HG03520 (cell line): ENCODE results near the gene SLC9A8.

Experiments used
- ATAC-seq: cut with Tn5 transposase; IDR thresholded peaks from one replicate; pipeline ENCODE4 v1.9.1; 2021; ENCODE audit warnings: mild to moderate bottlenecking, moderate library complexity; ENCODE audit not compliant: unreplicated experiment

Gene SLC9A8

DNA sequence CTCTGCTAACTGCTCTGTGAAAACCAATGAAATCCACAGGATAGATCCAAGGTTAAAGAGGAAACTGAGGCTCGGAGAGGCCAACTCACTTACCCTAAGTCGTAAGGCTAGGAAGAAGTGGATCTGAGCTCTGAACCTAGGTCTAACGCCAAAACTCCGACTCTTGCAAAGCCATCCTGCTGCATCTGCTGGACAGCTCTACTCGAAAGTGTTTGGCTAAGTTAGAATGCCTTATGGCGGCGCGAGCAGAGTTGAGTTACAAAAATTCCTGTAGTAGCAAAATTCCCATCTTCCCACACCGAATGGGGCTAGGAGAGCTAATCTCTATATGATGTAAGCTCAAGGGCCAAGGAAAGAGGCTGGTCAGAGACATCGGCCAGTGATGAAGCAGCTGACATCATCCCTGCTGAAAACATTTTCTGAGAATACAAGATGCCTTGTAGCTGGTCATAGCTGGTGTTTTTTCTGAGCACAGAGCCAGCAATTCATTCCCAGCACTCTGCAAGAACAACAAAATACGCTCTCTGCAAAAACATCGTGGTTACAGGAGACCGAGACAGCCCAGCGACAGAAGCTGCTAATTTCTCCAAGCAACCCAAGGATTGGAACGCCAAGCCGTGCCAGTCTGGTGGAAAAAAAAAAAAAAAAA lies 100.9 kb downstream of the SLC9A8 start:
- no peak for ATAC-seq

DNA sequence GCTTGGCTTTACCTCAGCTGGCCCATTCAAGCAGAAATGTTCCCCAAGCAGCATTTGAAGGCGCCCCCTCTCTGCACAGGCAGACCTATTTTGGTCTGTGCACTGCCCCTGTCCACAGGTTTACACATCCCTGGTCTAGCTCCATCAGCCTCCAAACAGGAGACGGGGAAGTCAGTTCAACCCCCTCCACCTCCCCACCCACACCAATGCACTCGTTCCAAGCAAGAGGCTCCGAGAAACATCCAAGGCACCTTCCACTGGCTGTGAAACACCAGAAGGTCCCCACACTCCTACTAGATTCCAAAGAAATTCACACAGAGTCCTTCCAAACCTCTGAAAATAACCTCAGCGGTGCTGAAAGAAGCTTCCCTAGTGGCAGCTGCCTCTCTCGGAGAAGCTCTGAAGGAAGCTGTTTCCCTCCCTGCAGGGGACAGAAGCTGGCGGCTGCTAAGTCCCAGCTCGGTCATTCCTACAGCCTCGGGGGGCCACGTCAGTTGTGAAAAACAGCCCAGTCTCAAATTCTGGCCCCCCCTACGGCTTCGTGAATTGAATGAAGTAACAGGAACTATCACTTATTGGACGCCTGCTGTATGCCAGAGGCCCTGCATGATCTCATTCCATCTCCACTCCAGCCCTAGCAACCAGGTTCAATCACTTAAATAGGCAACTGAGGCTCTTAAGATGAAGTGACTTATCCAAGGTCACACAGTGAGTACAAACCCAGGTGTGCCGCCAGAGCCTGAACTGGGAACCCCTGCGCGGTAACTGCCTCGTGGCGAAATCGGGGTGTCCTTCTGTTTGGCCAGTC lies 101.9 kb downstream of the SLC9A8 start:
- ATAC-seq: peak; percentile 4

DNA sequence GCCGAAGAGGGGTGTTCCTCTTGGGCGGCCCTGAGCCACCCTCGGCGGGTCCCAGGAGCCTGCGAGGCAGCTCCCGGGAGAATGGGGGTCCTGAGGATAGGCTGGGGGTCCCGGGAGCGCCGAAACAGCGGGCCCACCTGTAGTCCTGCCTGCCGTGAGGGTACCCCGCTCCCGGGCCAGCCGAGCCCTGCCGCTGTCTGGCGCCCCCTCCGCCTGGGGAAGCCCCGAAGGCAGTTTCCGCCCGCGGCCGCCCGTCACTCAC lies 102.4 kb downstream of the SLC9A8 start:
- no peak for ATAC-seq

DNA sequence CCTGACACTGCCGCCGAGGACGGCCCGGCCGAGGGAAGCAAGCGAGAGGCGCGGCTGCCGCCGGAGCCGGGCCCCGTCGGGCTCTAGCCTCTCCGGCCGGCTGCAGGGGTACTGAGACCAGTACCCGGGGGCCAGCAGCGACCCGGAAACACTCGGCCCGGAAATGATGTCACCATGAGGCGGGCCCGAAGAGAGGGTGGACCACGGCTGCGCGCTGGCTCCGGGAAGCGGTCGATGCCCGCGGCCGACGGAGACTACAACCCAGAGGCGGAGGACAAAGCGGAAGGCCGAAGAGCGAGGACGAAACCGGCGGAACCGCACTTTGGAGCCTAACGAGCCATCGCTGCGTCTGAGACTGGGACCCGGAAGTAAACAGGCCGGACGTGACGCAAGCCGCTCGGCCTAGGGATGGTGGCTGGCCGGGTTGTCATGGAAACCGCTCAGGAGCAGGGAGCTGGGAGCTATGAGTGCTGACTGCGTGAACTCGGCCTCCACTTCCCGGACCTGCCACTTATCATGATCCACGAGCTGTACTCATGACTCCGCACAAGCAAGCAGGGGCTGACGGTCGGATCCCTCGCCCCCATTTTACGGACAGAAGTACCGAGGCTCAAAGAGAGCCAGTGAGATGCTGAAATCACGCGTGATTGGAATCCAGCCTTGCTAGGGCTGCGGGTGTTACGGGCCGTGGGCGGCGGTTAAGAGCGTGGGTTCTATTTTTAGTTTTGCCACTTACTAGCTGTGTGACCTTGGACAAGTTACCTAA lies 102.9 kb downstream of the SLC9A8 start, which contains the start of gene SPATA2:
Gene SPATA2, minus strand, starts transcription at position 150 of the 766 bp plus-strand sequence. CDS start 7,039 bp downstream, outside the sequence.
- peak; percentile 69 for ATAC-seq

DNA sequence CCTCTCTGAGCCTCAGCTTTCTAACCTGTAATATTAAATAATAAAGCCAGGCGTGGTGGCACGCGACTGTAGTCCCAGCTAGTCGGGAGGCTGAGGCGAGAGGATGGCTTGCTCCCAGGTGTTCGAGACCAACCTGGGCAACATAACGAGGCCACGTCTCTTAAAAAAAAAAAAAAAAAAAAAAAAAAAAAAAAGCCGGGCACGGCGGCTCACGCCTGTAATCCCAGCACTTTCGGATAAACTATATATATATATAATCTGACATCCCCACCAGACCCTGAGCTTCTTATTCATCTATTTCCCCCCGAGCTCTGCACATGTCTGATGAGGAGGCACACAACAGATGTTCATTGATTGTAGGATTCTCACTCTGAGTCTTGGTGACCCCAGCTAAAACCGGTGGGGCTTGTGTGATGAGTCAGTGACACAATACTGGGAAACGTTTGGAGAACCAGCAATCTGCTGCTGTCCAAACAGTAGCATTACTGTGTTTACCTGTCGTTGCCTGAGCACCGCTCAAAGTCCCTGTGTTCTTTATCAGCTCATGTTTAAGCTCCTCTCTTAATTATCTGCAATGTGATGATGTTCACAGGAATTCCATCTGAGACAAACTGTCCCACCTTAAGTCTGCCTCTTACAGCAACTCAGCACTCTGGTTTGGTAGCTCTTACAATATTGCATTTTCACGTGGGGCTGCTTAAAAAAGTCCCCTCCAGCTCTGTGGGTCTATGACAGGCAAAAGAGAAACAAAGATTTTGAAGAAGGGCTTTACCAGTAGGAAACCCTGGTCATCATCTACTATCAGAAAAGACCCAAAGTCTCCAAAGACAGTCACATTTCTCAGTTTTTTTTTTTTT lies 103.7 kb downstream of the SLC9A8 start:
- no peak for ATAC-seq

DNA sequence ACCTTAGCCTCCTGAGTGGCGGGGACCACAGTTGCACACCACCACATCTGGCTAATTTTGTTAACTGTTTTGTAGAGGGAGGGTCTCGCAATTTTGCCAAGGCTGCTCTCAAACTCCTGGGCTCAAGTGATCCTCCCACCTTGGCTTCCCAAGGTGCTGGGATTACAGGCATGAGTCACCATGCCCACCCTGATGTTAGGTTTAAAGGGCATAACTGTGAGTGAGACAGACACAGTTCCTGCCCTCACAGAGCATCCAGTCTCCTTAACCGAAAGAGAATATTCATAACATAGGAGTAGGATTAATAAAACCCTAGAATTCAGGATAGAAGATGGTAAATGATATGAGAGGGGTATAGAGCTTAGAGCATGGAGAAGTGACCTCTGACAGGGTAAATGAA lies 105.8 kb downstream of the SLC9A8 start:
- no peak for ATAC-seq

DNA sequence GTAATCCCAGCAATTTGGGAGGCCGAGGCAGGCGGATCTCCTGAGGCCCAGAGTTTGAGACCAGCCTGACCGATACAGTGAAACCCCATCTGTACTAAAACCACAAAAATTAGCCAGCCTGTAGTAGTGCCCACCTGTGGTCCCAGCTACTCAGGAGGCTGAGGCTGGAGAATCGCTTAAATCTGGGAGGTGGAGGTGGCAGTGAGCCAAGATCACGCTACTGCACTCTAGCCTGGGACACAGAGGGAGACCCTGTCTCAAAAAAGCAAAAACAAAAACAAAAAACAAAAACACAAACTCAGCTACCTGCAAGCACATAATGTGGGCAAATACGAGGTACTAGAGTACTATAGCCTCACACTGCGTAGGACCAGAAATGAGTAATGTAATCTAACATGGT lies 106.4 kb downstream of the SLC9A8 start:
- no peak for ATAC-seq

DNA sequence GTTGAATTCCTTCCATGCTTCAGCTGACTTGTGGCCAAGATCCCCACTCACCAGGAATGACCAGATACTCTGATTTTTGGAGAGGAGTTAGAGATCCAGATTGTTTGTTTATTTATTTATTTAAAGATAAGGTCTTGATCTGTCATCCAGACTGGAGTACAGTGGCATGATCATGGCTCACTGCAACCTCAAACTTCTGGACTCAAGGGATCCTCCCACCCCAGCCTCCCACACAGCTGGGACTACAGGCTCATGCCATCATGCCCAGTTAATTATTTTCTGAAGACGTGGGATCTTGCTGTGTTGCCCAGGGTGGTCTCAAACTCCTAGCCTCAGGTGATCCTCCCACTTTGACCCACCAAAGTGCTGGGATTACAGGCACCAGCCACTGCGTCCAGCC lies 106.8 kb downstream of the SLC9A8 start:
- no peak for ATAC-seq

DNA sequence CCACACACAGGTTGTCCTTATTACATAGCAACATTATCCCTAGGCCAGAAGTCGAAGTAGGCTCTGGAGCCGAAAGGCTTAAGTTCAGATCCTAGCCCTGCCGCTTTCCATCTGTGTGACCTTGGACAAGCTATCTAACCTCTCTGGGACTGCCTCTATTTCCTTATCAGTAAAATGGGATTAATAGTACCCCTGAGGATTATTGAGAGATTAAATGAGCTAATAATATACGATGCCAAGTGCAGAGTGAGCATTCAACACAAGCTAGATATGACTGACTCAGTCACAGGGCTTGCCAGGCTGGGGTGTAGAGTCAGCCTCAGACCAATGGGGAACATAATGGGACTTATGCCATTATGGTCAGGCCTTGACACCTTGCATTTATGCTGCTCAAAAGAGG lies 111.6 kb downstream of the SLC9A8 start:
- ATAC-seq: no peak

DNA sequence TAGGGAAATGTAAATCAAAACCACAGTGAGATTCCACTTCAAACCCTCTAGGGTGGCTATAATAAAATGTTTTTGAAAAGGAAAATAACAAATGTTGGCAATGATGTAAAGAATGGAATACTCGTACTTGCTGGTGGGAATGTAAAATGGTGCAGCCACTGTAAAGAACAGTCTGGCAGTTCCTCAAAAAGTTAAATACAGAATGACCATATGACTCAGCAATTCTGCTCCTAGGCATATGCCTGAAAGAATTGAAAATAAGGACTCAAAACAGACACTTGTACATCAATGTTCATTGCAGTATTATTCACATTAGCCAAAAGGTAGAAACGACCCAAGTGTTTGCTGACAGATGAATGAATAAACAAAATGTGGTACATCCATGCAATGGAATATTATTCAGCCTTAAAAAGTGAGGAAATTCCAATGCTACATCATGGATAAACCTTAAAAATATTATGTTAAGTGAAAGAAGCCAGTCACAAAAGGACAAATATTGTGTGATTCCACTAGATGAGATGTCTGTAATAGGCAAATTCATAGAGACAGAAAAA lies 113.3 kb downstream of the SLC9A8 start:
- ATAC-seq: no peak

DNA sequence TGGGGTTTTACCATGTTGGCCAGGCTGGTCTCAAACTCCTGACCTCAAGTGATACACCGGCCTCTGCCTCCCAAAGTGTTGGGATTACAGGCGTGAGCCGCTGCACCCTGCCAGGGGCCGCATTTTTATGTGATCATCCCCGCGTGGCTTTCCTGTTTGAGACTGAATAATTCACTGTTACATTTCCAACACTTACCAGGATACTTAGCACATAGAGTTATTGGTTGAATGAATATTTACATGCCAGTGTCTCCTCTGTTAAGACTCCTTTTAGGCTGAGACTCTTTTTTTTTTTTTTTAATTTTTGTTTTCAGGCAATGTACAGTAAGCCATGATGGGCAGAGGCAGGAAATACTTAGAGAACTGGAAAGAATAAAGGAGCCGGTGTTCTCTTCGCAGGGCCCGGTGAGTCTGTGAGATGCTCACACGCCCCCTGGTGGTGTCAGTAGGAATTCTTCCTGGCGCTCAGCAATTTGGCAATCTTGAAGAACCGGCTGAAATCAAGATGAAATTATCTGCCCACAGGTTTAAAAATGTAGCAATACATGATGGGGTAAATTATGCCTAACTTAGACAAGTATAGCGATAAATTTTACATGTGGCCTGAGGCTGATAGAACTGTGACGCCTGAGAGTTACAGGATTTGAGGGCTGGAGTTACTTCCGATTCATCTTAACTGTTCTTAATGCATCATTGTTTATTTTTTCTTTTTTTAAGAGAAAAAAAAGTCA lies 115.9 kb downstream of the SLC9A8 start:
- no peak for ATAC-seq

DNA sequence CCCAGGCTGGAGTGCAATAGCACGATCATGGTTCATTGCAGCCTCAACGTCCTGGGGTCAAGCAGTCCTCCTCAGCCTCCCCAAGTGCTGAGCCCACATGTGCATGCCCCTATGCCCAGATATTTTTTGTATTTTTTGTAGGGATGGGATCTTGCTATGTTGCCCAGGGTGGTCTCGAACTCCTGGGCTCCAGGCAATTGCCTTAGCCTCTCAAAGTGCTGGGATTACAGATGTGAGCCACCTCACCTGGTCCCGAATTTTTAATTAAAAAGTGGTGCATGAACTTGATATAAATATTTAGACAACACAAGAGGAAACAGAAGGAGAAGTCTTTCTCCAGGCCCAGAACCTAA lies 116.5 kb downstream of the SLC9A8 start:
- no peak for ATAC-seq

DNA sequence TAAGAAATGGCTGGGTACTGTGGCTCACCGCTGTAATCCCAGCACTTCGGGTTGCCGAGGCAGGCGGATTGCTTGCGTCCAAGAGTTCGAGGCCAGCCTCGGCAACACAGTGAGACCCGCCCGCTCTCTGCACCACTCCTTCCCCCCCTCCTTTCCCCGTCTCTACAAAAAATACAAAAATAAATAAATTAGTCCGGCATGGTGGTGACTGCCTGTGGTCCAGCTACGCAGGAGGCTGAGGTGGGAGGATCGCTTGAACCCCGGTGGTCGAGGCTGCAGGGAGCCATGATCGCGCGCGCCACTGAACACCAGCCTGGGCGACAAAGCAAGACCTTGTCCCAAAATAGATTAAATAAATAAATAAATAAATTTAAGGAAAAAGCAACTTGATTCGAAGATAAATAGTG lies 123.1 kb downstream of the SLC9A8 start:
- ATAC-seq: no peak

DNA sequence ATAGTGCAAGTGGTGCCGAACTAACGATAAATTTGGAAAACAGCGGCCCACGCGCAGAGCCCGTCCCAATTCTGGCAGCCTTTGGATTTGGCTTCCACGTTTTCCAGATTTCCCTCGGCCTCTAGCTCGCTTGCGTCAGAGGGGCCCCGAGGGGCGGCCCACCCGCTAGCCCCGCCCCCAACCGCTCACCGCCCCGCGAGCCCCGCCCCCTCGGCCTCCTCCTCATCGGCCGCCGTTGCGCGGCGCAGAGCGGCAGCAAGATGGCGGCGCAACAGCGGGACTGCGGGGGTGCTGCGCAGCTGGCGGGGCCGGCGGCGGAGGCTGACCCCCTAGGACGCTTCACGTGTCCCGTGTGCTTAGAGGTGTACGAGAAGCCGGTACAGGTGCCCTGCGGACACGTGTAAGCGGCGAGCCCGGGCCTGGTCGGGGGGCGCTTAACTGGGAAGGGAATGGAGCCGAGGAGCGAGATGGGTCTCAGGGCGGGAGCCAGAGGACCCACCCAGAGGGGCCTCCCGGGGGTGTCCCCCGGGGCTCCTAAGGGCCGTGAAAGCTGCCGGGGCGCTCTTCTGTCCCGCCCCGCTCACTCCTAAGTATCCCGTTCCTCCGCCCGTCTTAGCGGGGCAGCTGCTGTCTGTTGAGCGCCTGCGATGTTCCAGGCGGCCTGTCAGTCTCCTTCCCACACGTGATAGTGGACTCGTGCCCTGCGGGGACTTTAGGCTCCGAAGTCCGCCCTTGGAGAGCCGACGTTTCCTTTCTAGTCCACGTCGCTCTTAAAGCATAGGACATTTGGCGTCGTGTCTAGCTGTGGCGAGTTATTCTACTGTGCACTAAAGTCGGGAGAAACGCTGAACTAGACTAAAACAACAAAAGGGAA lies 123.8 kb downstream of the SLC9A8 start, which contains the start of gene RNF114:
Gene RNF114, plus strand, starts transcription at position 245 of the 874 bp plus-strand sequence. Its CDS starts 16 bp downstream, at position 261.
- ATAC-seq: no peak

DNA sequence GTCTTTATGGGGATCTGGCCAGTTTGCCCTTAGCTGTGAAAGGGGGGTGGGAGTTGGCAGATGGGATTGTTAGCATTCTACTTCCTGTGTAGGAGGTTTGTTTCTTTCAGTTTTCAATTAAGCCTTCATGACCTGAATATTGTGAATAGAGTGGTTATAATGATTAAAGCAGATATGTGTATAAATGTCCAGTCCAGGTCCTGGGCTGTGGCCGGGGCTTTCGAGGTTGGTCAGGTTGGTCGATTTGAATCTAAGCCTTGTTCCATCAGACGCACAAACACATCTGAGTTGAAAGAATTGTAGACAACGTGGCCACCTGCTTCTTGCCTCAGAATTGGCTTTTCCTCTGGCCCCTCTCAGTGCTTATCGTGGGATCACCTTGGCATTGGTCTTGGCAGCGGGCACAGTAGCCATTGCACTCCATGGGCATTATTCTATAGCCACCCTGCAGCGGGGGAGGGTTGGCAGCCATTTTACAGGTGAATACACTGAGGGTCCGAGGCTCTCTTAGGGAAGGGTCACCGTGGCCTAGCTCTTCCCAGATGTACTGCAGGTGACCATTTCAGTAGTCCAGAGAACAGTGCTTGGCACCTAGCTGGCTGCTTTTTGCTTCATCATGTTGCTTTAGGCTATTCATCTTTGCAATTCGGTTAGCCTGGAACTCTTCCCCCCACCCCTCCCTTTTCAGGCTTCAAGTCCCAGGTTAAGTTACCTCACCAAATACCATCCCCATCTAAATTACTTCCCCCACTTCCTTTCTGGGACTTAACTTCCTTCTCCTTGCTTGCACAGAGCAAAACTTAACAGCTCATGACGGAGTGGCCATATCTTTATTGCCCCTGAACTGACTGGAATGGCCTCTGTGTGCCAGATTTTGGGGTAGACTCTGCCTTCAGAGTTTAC lies 124.7 kb downstream of the SLC9A8 start:
- ATAC-seq: no peak

DNA sequence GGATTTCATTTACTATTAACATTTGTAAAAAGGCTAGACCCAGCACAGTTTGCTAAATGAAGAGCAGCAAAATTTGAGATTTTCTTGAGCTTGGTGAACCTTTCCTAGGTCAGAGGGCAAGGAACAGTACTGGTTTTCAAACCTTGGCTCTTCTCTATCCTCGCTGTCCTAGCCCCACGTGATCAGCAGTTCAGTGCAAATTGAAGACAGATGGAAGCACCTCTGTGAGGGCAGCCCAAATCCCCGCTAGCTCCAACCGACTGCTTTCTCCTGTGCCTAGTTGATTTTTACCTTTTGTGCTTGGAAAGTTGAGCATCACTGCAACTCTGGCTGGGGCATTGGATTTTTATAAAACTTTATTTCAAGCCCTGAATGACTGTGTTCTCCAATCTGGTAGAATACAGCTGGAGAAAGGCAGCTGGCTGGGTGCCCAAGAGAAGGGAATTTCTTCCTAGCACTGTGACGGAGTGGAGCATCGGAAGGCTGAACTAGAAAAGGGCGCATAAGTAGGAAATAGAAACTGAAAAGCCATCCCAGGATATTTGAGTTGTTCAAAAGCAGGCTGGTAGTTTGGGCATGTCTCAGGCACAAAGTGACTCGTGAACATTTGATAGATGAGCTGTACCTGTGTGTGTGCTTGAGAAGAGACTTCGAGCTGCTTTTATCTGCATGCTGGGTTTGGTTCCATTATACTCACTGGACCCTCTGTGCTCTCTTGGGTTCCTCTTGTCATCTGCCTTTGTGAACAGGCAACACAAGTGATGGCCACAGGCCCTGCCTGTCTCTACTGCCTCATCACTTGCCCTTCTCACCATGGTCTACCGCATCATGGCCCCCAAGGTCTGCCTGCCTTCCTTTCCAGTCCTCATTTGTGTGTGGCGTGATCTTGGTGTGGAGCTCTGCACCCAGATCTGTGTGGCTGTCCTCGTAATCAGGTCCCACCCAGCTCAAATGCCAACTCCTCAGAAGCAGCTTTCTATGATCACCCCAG lies 125.8 kb downstream of the SLC9A8 start:
- ATAC-seq: no peak

DNA sequence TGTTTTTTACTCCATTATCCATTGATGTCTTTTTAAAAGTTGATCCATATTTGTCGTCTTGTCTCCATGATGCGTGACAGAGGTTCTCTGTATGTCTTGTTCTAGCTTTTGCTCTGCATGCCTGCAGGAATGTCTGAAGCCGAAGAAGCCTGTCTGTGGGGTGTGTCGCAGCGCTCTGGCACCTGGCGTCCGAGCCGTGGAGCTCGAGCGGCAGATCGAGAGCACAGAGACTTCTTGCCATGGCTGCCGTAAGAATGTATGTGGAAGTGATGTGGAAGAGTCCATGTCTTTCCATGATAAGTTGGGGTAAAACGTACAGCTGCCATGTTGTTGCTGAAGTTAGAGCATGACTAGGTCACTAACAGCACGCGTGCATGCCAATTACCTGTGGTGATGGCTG lies 128.8 kb downstream of the SLC9A8 start:
- no peak for ATAC-seq
